H9 (cell line): Measurements from ENCODE around the gene FAM227B. TPM values are rescaled to one million over a fixed set of nuclear protein-coding genes. Genes with fewer than 3 reads are reported as not detected.

ENCODE experiments used
- DNase-seq: peaks from one replicate; pipeline ENCODE4 v3.0.0-alpha.2; 2017
- H2AFZ ChIP-seq: one replicate; pipeline ENCODE4 v1.6.1; 2013; ENCODE audit warnings: mild to moderate bottlenecking, low read length, control low read depth, moderate library complexity
- H2AK5ac ChIP-seq: 2 replicates; pipeline ENCODE4 v1.6.1; 2013; ENCODE audit warnings: low read length, control low read depth, mixed read lengths; ENCODE audit not compliant: insufficient read length
- H2BK120ac ChIP-seq: one replicate; pipeline ENCODE4 v1.6.1; 2013; ENCODE audit warnings: low read depth, mild to moderate bottlenecking, low read length, control low read depth, inconsistent platforms; ENCODE audit not compliant: poor library complexity, severe bottlenecking
- H2BK12ac ChIP-seq: 2 replicates; pipeline ENCODE4 v1.6.1; 2013; ENCODE audit warnings: low read length, control low read depth, mixed read lengths, low read depth; ENCODE audit not compliant: insufficient read length
- H2BK15ac ChIP-seq: 2 replicates; pipeline ENCODE4 v1.6.1; 2013; ENCODE audit warnings: low read depth, low read length, control low read depth
- H2BK20ac ChIP-seq: one replicate; pipeline ENCODE4 v1.6.1; 2013; ENCODE audit warnings: low read depth, mild to moderate bottlenecking, low read length, control low read depth, inconsistent platforms; ENCODE audit not compliant: poor library complexity, severe bottlenecking
- H2BK5ac ChIP-seq: 2 replicates; pipeline ENCODE4 v1.6.1; 2013; ENCODE audit warnings: low read length, control low read depth, mixed read lengths; ENCODE audit not compliant: insufficient read length
- H3K14ac ChIP-seq: 2 replicates; pipeline ENCODE4 v1.6.1; 2013; ENCODE audit warnings: low read length, control low read depth; ENCODE audit not compliant: insufficient read depth
- H3K18ac ChIP-seq: 2 replicates; pipeline ENCODE4 v1.6.1; 2013; ENCODE audit warnings: low read depth, mild to moderate bottlenecking, mixed read lengths, low read length, control low read depth; ENCODE audit not compliant: insufficient read length
- H3K23ac ChIP-seq: 2 replicates; pipeline ENCODE4 v1.6.1; 2013; ENCODE audit warnings: low read length, control low read depth, mixed read lengths, low read depth; ENCODE audit not compliant: insufficient read length
- H3K23me2 ChIP-seq: 2 replicates; pipeline ENCODE4 v1.6.1; 2013; ENCODE audit warnings: low read depth, mild to moderate bottlenecking, mixed read lengths, low read length, control low read depth; ENCODE audit not compliant: insufficient read length, poor library complexity, severe bottlenecking
- H3K27ac ChIP-seq: 2 replicates; pipeline ENCODE4 v1.5.1; 2013; ENCODE audit warnings: low read length, control low read depth, mixed read lengths, low read depth; ENCODE audit not compliant: insufficient read length
- H3K27me3 ChIP-seq: 2 replicates; pipeline ENCODE4 v1.6.1; 2013; ENCODE audit warnings: low read length, control low read depth, inconsistent platforms; ENCODE audit not compliant: insufficient read depth
- H3K4ac ChIP-seq: 2 replicates; pipeline ENCODE4 v1.6.1; 2013; ENCODE audit warnings: low read depth, mild to moderate bottlenecking, control low read depth, inconsistent platforms, low read length, moderate library complexity
- H3K4me1 ChIP-seq: 2 replicates; pipeline ENCODE4 v1.6.1; 2013; ENCODE audit warnings: low read length, control low read depth, inconsistent platforms; ENCODE audit not compliant: insufficient read depth
- H3K4me2 ChIP-seq: 2 replicates; pipeline ENCODE4 v1.6.1; 2013; ENCODE audit warnings: low read length, control low read depth, mixed read lengths; ENCODE audit not compliant: insufficient read length, insufficient read depth
- H3K56ac ChIP-seq: 2 replicates; pipeline ENCODE4 v1.6.1; 2013; ENCODE audit warnings: low read depth, mild to moderate bottlenecking, mixed read lengths, low read length, control low read depth; ENCODE audit not compliant: insufficient read length
- H3K79me1 ChIP-seq: 2 replicates; pipeline ENCODE4 v1.6.1; 2013; ENCODE audit warnings: low read depth, mild to moderate bottlenecking, moderate library complexity, low read length, control low read depth, inconsistent platforms; ENCODE audit not compliant: insufficient read depth, poor library complexity, severe bottlenecking
- H3K79me2 ChIP-seq: 2 replicates; pipeline ENCODE4 v1.6.1; 2013; ENCODE audit warnings: low read length, control low read depth, inconsistent platforms; ENCODE audit not compliant: insufficient read depth
- H3K9ac ChIP-seq: 2 replicates; pipeline ENCODE4 v1.6.1; 2013; ENCODE audit warnings: low read length, control low read depth, mixed read lengths; ENCODE audit not compliant: insufficient read length; ENCODE audit errors: extremely low read depth
- H3K9me3 ChIP-seq: one replicate; pipeline ENCODE4 v1.6.1; 2013; ENCODE audit warnings: low read depth, low read length, inconsistent platforms; ENCODE audit not compliant: control insufficient read depth
- H3T11ph ChIP-seq: one replicate; pipeline ENCODE4 v1.6.1; 2013; ENCODE audit warnings: mild to moderate bottlenecking, low read length, control low read depth, inconsistent platforms
- H4K20me1 ChIP-seq: one replicate; pipeline ENCODE4 v1.6.1; 2013; ENCODE audit not compliant: control insufficient read depth, insufficient read length, insufficient read depth
- H4K5ac ChIP-seq: 2 replicates; pipeline ENCODE4 v1.6.1; 2013; ENCODE audit warnings: low read depth, mild to moderate bottlenecking, mixed read lengths, low read length, control low read depth; ENCODE audit not compliant: insufficient read length
- H4K8ac ChIP-seq: replicated peaks from 2 replicates; pipeline ENCODE4 v1.6.1; 2013; ENCODE audit warnings: low read length, control low read depth, mixed read lengths, low read depth; ENCODE audit not compliant: insufficient read length
- H4K91ac ChIP-seq: 2 replicates; pipeline ENCODE4 v1.6.1; 2013; ENCODE audit warnings: low read depth, mild to moderate bottlenecking, moderate library complexity, mixed read lengths, low read length, control low read depth; ENCODE audit not compliant: insufficient read length
- H3K27ac Mint-ChIP-seq, 3 experiments: 2 replicates in 2 of 3; 3 replicates in 1 of 3; pipeline ENCODE4 v1.8.0; 2020 to 2021; ENCODE audit warnings: mixed read lengths in 3 of 3, mild to moderate bottlenecking in 1 of 3, moderate library complexity in 1 of 3
- H3K27me3 Mint-ChIP-seq: 2 replicates; pipeline ENCODE4 v1.8.0; 2021; ENCODE audit warnings: low read depth, mild to moderate bottlenecking, moderate library complexity, mixed read lengths
- H3K36me3 Mint-ChIP-seq, 3 experiments: 2 replicates in 2 of 3; 3 replicates in 1 of 3; pipeline ENCODE4 v1.8.0; 2020 to 2021; ENCODE audit warnings: low read depth in 3 of 3, mixed read lengths in 3 of 3; ENCODE audit not compliant: insufficient read depth in 1 of 3
- H3K4me1 Mint-ChIP-seq, 2 experiments: 2 replicates each; pipeline ENCODE4 v1.8.0; 2020; ENCODE audit warnings: mixed read lengths in 2 of 2
- H3K4me3 Mint-ChIP-seq, 2 experiments: 2 replicates in 1 of 2; 3 replicates in 1 of 2; pipeline ENCODE4 v1.8.0; 2020 to 2021; ENCODE audit warnings: mild to moderate bottlenecking in 2 of 2, mixed read lengths in 2 of 2, moderate library complexity in 1 of 2
- H3K9me3 Mint-ChIP-seq, 2 experiments: 2 replicates in 1 of 2; 3 replicates in 1 of 2; pipeline ENCODE4 v1.8.0; 2020; ENCODE audit warnings: mild to moderate bottlenecking in 2 of 2, mixed read lengths in 2 of 2, moderate library complexity in 1 of 2
- CTCF ChIP-seq: fragments of 200-600 bp; sonication (generic); conservative IDR thresholded peaks from 3 replicates; pipeline ENCODE4 v1.8.0; 2021; ENCODE audit warnings: antibody characterized with exemption, mild to moderate bottlenecking
- WGBS: extraction: QIAGEN DNeasy Blood & Tissue Kit; methylation state at CpG from one replicate; pipeline ENCODE4 v1.1.7; 2013; ENCODE audit warnings: missing lambda C conversion rate, low lambda C conversion rate, mixed read lengths; ENCODE audit not compliant: insufficient read length; ENCODE audit errors: extremely low coverage; 5-methylcytosine and 5-hydroxymethylcytosine counted together
- total RNA-seq: library from RNA; stranded (reverse); gene quantifications from 2 replicates; pipeline ENCODE4 v1.2.1, GENCODE V29; 2021

The FAM227B gene
- total RNA-seq, 1 experiment from 2014 or later = 5.5 TPM

- Mint-ChIP-seq H3K4me1 (peaks cover 4 to 10% of the 10 kb centered on the region in 2 experiments; a peak in 2 of 4 replicates), H3K9me3 (no peaks in the 10 kb centered on the region), H3K36me3 (peaks cover 0 to 13% (median 7%) of the 10 kb centered on the region in 3 experiments; a peak in 4 of 7 replicates), H3K27ac (no peak overlapping the region), H3K27me3 (no peaks in the 10 kb centered on the region), H3K4me3 (no peak overlapping the region)
- Histone ChIP-seq H3K9me3 (no peaks in the 10 kb centered on the region), H3K4me1 (no peaks in the 10 kb centered on the region), H3K79me2 (no peaks in the 10 kb centered on the region), H3K23ac (no peak overlapping the region), H2AFZ (no peak overlapping the region), H2BK120ac (no peak overlapping the region), H3K4me2 (no peak overlapping the region), H4K91ac (no peak overlapping the region), H3K27me3 (no peaks in the 10 kb centered on the region), H4K5ac (no peak overlapping the region), H2BK12ac (no peak overlapping the region), H2BK15ac (no peak overlapping the region), H4K20me1 (no peaks in the 10 kb centered on the region), H3K56ac (no peak overlapping the region), H3K18ac (no peak overlapping the region), H3K14ac (no peak overlapping the region), H3K9ac (no peak overlapping the region), H3K23me2 (no peaks in the 10 kb centered on the region), H2BK20ac (no peak overlapping the region), H3K27ac (no peak overlapping the region), H3K79me1 (no peaks in the 10 kb centered on the region), H3K4ac (no peak overlapping the region), H2AK5ac (no peak overlapping the region), H3T11ph (no peak overlapping the region), H4K8ac (no peak overlapping the region), H2BK5ac (no peak overlapping the region)
- no peak for TF ChIP-seq CTCF
- WGBS = 100% methylated on average over 1 of the region's 4 CpGs
- no peak for DNase-seq
These were observed 340.8 kb downstream of the FAM227B start for GRCh38 chr15:49279521-49280456.
